ENCODE data around the gene SCYGR3. TPM values are rescaled to one million over a fixed set of nuclear protein-coding genes. Genes with fewer than 3 reads are reported as not detected.
"Not testable (repeated sequence)": the region's sequence is repeated elsewhere in the genome, so short reads cannot be mapped to it uniquely, and the experiment has no call there.

SCYGR3 gene
- total RNA-seq, 1 donor from 2014 or later = not detected

DNA sequence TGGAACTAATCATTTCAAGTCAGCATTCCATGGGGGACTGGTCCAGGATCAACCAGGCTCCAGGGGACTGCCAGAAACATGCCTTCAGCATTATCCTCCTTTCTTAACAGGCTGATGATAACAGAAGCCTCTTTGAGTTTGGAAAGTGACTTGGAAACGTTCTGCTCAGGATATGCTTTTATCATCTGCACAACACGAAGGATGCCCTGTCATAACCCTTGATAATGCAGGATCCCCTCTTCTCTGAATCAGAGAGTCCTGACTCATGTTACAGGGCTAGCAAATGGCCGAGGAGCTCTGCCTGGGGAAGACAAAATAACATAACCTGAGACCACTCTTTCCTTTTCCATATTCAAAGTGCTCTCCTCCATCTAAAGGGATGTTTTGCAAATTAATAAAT, 6.7 kb downstream of the SCYGR3 start:
- ATAC-seq (no peak), DNase-seq (no peak)
- H3K9me3 ChIP-seq = no peaks in the 10 kb centered on the region
- no peaks in the 10 kb centered on the region for H3K27me3 ChIP-seq
- H3K36me3 ChIP-seq = no peaks in the 10 kb centered on the region
- H3K4me1 ChIP-seq = no peaks in the 10 kb centered on the region
- TF ChIP-seq, protein P1, sequence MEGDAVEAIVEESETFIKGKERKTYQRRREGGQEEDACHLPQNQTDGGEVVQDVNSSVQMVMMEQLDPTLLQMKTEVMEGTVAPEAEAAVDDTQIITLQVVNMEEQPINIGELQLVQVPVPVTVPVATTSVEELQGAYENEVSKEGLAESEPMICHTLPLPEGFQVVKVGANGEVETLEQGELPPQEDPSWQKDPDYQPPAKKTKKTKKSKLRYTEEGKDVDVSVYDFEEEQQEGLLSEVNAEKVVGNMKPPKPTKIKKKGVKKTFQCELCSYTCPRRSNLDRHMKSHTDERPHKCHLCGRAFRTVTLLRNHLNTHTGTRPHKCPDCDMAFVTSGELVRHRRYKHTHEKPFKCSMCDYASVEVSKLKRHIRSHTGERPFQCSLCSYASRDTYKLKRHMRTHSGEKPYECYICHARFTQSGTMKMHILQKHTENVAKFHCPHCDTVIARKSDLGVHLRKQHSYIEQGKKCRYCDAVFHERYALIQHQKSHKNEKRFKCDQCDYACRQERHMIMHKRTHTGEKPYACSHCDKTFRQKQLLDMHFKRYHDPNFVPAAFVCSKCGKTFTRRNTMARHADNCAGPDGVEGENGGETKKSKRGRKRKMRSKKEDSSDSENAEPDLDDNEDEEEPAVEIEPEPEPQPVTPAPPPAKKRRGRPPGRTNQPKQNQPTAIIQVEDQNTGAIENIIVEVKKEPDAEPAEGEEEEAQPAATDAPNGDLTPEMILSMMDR (IDR thresholded peaks at IDR 0.05) = no peak
- no peak overlapping the region for H3K27ac ChIP-seq
- H3K4me3 ChIP-seq = no peak overlapping the region
- intact Hi-C loops (cut with DNase I) = no loop called here

DNA sequence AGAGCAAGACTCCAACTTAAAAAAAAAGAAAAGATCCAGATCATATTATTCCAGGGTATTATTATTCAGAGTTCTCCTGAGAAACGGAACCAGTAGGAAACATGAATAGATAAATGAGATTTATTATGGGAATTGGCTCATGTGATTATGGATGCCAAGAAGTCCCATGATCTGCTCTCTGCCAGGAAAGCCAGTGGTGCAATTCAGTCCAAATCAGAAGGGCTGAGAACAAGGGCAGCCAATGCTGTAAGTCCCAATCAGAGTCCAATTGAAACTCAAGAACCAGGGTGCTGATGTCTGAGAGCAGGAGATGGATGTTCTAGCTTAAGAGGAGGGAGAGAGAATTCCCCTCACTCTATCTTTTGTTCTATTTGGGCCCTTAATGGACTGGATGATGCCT, 8.2 kb downstream of the SCYGR3 start:
- TF ChIP-seq, protein P1 (IDR thresholded peaks at IDR 0.05) = no peak
- Histone ChIP-seq H3K27me3 (no peaks in the 10 kb centered on the region), H3K27ac (no peak overlapping the region), H3K9me3 (no peaks in the 10 kb centered on the region), H3K36me3 (no peaks in the 10 kb centered on the region), H3K4me3 (no peak overlapping the region), H3K4me1 (no peaks in the 10 kb centered on the region)
- intact Hi-C loops (cut with DNase I) = no loop called here
- ATAC-seq (no peak), DNase-seq (no peak)

DNA sequence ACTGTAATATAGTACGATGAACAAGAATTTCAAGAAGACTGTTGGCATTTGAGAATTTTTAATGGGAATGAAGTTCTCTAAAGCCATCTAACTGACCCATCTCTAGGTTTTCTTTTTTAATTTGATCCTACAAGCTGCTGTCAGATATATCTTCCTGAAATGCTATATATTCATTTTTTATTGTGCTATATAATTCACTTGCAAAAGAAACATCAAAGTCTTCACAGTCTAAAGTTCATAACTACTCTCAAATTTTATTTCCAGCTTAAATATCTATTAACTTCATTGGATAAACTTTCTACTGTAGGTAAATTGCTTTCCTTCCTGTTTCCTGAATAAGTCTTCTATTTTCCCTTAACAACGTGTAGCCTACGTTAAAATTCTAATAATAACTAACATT, 12.3 kb downstream of the SCYGR3 start:
- Histone ChIP-seq H3K27ac (no peak overlapping the region), H3K4me1 (no peaks in the 10 kb centered on the region), H3K4me3 (no peak overlapping the region), H3K9me3 (no peaks in the 10 kb centered on the region), H3K27me3 (no peaks in the 10 kb centered on the region), H3K36me3 (no peaks in the 10 kb centered on the region)
- intact Hi-C loops (cut with DNase I) = no loop called here
- no peak for DNase-seq
- ATAC-seq = no peak
- TF ChIP-seq, protein P1 (IDR thresholded peaks at IDR 0.05) = no peak

DNA sequence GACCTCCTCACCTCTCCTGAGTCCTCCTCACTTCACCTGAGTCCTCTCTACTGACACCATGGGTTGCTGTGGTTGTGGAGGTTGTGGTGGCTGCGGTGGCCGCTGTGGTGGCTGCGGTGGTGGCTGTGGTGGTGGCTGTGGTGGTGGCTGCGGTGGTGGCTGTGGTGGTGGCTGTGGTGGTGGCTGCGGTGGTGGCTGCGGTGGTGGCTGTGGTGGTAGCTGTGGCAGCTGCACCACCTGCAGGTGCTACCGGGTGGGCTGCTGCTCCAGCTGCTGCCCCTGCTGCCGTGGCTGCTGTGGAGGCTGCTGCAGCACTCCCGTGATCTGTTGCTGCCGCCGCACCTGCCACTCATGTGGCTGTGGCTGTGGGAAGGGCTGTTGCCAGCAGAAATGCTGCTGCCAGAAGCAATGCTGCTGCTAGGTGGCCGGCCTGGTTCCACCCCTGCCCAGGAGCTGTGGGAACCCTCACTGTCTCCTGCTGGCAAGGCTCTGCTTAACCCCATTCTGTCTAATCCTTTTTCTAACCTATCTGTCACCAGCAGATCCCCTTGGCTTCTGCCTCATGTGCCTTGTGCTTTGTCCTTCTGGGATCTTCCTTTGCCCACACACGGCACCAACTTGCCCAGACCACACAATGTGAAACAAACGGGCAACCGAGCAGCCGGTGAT, 15.7 kb downstream of the SCYGR3 start, which contains the start of gene SCYGR2:
Gene SCYGR2, plus strand, starts transcription at position 59 of the 669 bp plus-strand sequence. Its CDS starts 0 bp downstream, at position 59.
- H3K36me3 ChIP-seq; H3K4me1 ChIP-seq; H3K27ac ChIP-seq; intact Hi-C loops (cut with DNase I); H3K4me3 ChIP-seq; H3K27me3 ChIP-seq; ATAC-seq; DNase-seq; H3K9me3 ChIP-seq: not testable (repeated sequence)

DNA sequence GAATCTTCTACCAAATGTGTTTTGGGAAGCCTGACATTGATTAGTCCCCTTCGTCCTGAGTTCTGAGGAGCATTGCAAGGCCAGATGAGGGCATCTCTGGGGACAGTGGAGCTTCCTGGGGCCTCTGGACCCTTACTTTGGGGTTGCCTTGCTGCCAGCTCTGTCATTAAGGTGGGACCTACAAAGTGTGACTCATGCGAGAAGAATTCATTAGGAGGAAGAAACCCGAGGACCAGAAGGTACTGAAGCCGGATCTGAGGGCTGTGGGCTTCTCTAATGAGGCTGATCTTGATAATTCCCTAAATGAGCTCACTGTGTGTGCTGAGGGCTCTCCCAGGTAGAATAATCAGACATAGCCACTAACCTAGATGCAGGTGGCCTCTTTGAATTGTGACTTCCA, 16.6 kb downstream of the SCYGR3 start:
- Histone ChIP-seq H3K9me3 (no peaks in the 10 kb centered on the region), H3K36me3 (no peaks in the 10 kb centered on the region), H3K27ac (no peak overlapping the region), H3K4me3 (no peak overlapping the region), H3K27me3 (no peaks in the 10 kb centered on the region), H3K4me1 (no peaks in the 10 kb centered on the region)
- TF ChIP-seq, protein P1 (IDR thresholded peaks at IDR 0.05) = no peak
- intact Hi-C loops (cut with DNase I) = no loop called here
- DNase-seq (no peak), ATAC-seq (no peak)

DNA sequence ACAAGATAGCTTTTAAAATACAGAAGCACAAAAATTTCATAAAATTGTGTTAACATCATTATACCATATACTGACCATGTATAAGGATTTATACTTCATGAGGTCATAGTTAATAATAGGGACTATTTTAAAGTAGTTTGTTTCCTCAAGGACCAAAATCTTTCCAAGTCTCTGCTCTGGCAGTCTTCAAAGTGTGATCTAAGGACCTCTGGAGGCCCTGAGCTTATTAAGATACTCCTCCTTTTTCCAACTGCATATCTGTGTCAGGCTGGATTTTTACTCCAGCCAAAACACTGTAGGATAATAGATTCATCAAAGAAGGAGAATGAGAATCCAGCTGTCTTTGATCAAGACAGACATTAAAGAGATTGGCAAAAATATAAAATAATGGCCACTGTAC, 17.6 kb downstream of the SCYGR3 start:
- no peaks in the 10 kb centered on the region for H3K4me1 ChIP-seq
- H3K27me3 ChIP-seq = no peaks in the 10 kb centered on the region
- DNase-seq (no peak), ATAC-seq (no peak)
- H3K36me3 ChIP-seq = no peaks in the 10 kb centered on the region
- intact Hi-C loops (cut with DNase I) = no loop called here
- H3K27ac ChIP-seq = no peak overlapping the region
- TF ChIP-seq, protein P1 (IDR thresholded peaks at IDR 0.05) = no peak
- no peaks in the 10 kb centered on the region for H3K9me3 ChIP-seq
- no peak overlapping the region for H3K4me3 ChIP-seq
